GM18505 (cell line): ENCODE data around the gene PPP1CA.

Experiments used
- ATAC-seq: cut with Tn5 transposase; IDR thresholded peaks from one replicate; pipeline ENCODE4 v1.9.1; 2021; ENCODE audit not compliant: unreplicated experiment
- POLR2A ChIP-seq: IDR thresholded peaks from 4 replicates; pipeline ENCODE4 v1.6.1; 2011; ENCODE audit warnings: borderline replicate concordance; ENCODE audit not compliant: insufficient read depth, insufficient read length; ENCODE audit errors: extremely low read depth

Gene PPP1CA

GRCh38 chr11:67398661-67399563 lies 2.7 kb downstream of the PPP1CA start:
- ATAC-seq: no peak
- TF ChIP-seq POLR2A: no peak

DNA sequence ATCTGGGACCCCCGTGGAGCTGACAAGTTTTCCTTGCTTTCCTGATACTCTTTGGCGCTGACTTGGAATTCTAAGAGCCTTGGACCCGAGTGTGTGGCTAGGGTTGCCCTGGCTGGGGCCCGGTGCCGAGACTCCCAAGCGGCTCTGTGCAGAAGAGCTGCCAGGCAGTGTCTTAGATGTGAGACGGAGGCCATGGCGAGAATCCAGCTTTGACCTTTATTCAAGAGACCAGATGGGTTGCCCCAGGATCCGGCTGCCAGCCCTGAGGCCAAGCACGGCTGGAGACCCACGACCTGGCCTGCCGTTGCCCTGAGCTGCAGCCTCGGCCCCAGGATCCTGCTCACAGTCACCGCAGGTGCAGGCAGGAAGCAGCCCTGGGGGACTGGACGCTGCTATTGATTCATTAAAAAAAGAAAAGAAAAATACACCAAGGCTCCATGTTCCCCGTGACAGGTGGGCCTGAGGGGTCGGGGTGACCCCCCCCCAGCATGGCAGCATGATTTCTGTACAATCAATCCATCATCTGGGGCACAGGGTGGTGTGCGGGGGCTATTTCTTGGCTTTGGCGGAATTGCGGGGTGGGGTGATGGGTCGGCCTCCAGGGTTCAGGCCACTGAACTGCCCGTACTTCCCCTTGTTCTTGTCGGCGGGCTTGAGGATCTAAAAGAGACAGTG lies 3.5 kb downstream of the PPP1CA start:
- no peak for ATAC-seq
- no peak for TF ChIP-seq POLR2A

DNA sequence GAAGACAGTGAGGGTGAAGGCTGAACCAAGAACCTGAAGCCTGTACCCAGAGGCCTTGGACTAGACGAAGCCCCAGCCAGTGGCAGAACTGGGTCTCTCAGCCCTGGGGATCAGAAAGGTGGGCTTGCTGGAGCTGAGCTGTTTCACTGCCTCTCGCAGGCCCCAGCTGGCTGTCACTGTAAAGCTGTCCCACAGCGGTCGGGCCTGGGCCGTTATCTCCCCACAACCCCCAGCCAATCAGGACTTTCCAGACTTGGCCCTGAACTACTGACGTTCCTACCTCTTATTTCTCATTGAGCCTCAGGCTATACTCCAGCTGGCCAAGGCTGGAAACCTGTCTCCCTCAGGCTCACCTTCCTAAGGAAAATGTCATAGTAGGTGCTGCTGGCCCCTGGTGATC lies 4.1 kb downstream of the PPP1CA start:
- ATAC-seq: no peak
- no peak for TF ChIP-seq POLR2A

DNA sequence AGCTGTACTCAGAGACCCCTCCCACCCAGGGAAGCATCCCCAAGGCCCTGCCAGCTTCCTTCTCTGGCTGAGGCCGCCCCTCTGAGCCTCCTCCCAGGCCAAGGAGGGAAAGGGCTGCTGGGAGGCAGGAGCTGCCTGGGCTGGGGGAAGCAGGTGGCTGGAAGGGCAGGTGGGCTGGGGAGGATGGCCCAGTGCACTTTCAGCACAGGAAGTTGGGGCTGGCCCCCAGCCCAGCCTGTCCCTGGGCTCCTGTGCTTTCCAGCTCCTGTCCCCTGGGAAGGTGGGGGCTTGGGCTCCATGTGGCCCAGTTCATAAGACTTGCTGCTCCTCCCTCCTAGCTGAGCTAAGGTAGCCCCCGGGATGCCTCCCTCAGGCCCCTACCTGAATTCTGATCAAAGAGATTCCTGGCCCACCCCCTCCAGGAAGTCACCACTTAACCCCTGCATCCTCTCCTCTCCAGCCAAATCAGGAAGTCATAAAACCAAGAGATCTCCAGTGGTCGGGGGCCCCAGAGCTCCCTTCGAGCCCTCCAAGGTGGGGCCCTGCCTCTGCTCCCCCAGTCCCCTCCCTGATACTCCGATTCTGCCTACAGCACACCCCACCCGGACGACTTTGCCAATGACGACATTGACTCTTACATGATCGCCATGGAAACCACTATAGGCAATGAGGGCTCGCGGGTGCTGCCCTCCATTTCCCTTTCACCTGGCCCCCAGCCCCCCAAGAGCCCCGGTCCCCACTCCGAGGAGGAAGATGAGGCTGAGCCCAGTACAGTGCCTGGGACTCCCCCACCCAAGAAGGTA lies 4.9 kb downstream of the PPP1CA start:
- no peak for TF ChIP-seq POLR2A
- ATAC-seq: no peak

DNA sequence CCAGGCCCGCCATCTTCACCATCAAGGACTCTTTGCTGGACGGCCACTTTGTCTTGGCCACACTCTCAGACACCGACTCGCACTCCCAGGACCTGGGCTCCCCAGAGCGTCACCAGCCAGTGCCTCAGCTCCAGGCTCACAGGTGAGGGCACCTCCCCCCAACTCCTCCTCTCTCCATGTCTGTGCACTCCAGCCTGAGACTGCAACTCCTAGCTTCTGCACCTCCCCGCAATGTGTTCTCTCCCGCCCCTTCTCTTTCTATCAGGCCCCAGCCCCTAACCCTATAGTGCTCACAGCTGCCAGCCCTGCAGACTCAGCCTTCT lies 5.4 kb downstream of the PPP1CA start:
- no peak for ATAC-seq
- TF ChIP-seq POLR2A: no peak

DNA sequence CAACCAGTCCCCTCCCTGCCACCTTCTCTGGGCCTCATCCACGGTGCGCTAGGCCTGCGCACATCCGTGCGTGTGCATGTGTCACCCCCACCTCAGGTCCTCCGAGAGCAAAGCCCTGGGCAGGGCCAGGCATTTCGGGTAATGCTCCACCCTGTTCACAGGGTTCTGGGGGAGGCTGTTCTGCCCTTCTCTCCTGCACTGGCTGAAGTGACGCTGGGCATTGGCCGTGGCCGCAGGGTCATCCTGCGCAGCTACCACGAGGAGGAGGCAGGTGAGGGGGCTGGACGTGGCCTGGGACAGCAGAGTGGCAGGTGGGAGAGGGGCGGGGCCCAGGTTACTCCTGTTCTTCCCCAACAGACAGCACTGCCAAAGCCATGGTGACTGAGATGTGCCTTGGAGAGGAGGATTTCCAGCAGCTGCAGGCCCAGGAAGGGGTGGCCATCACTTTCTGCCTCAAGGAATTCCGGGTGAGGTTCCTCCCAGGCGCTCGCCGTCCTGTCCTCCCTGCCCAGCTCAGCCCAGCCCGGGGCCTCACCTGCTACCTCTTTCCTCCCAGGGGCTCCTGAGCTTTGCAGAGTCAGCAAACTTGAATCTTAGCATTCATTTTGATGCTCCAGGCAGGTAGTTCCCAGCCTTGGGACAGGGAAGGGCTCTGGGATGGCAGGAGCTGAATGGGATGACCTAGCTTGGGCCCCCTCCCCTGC lies 6.0 kb downstream of the PPP1CA start:
- no peak for TF ChIP-seq POLR2A
- no peak for ATAC-seq

DNA sequence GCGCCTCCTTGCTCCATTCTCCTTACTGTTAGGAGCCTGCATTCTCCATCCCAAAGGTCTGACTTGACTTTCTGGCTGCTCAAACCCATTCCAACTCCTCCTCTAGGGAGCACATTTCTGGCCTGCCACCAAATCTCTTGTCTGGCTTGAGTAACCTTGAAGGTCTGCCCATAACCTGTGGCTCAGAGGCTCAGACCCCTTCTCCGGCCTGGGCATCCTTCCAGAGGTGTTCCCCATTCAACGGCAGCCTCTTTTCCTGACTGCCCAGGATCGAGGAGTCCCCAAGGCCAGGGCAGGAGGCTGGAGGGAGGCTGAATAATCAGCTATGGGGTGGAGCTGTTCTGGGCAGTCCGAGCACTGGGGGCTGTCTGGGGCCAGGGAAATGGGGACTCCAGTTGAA lies 7.7 kb downstream of the PPP1CA start:
- no peak for TF ChIP-seq POLR2A
- no peak for ATAC-seq

DNA sequence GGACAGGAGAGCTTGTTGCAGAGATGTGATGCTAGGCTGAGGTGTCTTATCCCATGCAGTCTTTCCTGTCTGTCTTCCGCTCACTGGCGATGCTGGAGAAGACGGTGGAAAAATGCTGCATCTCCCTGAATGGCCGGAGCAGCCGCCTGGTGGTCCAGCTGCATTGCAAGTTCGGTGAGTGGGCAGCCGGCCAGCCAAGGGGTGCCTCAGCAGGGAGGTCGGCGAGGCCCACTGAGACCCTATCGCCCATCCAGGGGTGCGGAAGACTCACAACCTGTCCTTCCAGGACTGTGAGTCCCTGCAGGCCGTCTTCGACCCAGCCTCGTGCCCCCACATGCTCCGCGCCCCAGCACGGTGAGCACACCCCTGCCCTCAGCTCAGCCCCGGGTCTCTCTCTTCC lies 8.2 kb downstream of the PPP1CA start:
- no peak for ATAC-seq
- no peak for TF ChIP-seq POLR2A

- ATAC-seq: peak; percentile 10
- no peak for TF ChIP-seq POLR2A
Observed at GRCh38 chr11:67392183-67392715, 9.4 kb downstream of the PPP1CA start.

DNA sequence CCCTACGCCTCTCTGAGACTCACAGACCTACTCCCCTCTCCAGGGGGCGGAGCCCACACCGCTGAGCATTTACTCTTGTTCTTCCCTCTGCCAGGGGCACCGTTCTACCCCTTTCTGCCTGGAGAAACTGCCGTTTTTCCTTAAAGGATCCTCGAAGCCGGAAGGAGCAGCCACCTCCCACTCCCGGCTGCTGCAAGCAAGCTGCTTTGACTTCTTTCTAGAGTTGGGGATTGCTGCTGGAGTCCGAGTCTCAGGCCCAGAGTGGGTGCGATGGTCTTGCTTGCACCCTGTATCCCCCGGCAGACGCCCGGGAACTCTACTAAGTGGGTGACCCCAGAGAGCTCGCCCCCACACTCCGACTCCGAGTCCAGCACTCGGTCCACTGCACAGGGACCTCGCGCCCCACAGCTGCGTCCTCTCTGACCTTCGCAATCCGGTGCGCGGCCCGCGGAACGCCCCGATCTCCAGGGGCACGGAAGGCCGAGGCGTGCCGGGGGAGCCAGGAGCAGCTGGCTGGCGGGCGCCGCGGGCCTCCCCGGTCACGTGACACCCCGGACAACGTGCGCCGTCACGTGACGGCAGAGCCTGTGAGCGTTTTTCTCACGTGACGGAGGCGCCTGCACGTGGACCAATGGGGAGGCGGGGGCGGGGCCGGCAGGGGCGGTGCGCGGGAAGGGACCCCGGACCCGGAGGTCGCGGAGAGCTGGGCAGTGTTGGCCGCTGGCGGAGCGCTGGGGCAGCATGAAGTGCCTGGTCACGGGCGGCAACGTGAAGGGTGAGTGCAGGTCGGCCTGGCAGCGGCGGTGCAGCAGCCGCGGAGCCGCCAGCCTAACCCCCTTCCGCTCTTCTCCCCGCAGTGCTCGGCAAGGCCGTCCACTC lies 10.1 kb downstream of the PPP1CA start, which contains the start of gene RAD9A:
RAD9A (plus strand) TSS at position 683 of the 879 bp plus-strand sequence; CDS start at position 742, 59 bp downstream.
- ATAC-seq: peak; percentile 68
- peak; percentile 77 for TF ChIP-seq POLR2A

GRCh38 chr11:67390947-67391303 lies 10.7 kb downstream of the PPP1CA start:
- no peak for ATAC-seq

DNA sequence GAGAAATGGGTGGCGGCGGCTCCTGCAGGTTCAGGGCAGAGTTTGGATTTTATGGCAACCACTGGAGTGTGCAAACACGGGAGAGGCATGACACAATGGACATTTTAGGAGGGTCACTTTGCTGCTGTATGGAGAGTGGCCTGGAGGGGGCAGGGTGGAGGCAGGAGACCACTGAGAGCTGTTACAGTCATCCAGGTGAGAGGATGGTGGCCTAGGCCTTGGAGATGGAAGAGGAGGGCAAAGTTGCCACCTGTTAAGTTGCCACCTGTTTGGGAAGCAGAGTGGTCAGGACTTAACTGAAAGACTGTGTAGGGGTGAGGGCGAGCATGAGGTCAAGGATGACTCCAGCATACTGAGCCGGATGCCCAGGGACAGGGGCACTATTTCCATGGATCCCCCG lies 12.2 kb downstream of the PPP1CA start:
- ATAC-seq: no peak
- no peak for TF ChIP-seq POLR2A

More at GRCh38 chr11:67390947-67391303, 10.7 kb downstream of the PPP1CA start:
- no peak for TF ChIP-seq POLR2A
